GM12872 (cell line): ENCODE data around the gene ZNF25.

Experiments used
- TF ChIP-seq, protein P1 (sequence below): IDR thresholded peaks from 3 replicates; pipeline ENCODE4 v1.5.1; 2011; ENCODE audit warnings: low read depth, mild to moderate bottlenecking, low read length, moderate library complexity; ENCODE audit not compliant: insufficient read depth

Gene ZNF25

DNA sequence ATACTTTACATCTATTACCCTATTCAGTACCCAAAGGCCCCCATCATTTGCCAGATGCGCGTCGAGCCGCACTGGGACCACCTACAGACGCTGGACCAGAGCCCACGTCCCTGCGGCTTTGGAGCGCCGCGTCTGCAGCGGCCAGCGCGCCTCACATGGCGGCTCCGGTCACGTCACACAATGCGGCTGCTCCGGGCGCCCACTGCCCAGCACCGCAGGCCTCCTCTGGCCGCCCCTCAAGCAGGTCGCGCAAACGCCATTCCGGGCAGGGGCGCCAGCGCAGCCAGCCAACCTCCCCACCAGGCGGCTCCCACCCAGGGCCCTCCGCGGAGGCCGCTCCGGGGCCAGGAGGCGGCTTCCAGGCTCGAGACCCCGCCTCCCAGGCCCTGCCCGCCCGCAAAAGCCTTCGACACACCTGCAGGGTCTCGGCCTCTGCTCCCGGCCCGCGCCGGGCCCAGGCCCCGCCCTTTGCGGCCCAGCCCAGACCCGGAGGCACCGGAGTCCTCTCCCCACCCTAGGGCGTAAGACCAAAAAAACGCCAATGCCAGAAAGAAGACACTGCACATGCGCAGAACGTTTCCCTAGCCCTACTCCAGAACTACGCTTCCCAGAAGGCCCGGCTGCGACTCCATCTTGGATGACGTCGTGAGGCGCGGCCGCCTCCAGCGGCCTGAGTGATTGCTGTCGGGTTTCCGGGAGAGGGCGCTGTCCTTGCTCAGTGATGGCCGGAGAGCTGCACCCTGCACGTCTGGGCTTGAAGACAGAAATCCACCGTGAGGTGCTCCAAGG is at the start of gene ZNF25:
TSS of gene ZNF25 (minus strand) at position 557 of the 789 bp plus-strand sequence. CDS start 4,925 bp downstream, outside the sequence.
- TF ChIP-seq, protein P1, sequence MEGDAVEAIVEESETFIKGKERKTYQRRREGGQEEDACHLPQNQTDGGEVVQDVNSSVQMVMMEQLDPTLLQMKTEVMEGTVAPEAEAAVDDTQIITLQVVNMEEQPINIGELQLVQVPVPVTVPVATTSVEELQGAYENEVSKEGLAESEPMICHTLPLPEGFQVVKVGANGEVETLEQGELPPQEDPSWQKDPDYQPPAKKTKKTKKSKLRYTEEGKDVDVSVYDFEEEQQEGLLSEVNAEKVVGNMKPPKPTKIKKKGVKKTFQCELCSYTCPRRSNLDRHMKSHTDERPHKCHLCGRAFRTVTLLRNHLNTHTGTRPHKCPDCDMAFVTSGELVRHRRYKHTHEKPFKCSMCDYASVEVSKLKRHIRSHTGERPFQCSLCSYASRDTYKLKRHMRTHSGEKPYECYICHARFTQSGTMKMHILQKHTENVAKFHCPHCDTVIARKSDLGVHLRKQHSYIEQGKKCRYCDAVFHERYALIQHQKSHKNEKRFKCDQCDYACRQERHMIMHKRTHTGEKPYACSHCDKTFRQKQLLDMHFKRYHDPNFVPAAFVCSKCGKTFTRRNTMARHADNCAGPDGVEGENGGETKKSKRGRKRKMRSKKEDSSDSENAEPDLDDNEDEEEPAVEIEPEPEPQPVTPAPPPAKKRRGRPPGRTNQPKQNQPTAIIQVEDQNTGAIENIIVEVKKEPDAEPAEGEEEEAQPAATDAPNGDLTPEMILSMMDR = peak; percentile 91

DNA sequence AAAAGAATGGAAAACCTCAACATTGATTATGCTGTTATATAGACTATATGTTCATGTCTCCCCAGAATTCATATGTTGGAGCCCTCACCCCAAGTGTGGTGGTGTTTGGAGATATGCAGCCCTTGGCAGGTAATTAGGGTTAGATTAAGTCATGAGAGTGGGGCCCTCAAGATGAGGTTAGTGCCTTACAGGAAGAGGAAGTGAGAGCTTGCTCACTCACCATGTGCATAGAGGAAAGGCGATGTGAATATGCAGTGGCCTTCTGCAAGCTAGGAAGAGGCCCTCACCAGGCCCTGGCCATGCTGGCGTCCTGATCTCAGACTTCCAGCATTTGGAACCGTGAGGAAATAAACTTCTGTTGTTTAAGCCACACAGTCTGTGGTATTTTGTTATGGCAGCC is 48.8 kb upstream of the ZNF25 start:
- TF ChIP-seq, protein P1 = no peak

DNA sequence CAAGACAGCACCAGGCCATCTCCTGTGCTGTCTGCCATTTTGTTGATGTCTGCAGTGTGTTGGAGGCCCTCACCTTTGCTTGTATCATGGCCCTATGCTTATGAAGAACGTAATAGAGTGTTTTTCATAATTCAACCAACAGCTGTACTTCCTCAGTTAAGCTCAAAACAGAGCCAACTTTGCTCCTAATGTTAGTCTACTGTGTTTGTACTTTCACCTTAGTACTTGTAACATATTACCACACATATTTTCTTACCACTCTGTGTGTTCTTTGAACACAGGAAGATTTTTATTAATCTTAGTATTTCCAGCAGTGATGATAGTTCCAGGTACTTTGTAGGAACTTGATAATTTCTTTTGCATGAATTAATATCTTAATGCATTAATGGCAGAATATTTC is 39.9 kb upstream of the ZNF25 start:
- TF ChIP-seq, protein P1 = no peak

DNA sequence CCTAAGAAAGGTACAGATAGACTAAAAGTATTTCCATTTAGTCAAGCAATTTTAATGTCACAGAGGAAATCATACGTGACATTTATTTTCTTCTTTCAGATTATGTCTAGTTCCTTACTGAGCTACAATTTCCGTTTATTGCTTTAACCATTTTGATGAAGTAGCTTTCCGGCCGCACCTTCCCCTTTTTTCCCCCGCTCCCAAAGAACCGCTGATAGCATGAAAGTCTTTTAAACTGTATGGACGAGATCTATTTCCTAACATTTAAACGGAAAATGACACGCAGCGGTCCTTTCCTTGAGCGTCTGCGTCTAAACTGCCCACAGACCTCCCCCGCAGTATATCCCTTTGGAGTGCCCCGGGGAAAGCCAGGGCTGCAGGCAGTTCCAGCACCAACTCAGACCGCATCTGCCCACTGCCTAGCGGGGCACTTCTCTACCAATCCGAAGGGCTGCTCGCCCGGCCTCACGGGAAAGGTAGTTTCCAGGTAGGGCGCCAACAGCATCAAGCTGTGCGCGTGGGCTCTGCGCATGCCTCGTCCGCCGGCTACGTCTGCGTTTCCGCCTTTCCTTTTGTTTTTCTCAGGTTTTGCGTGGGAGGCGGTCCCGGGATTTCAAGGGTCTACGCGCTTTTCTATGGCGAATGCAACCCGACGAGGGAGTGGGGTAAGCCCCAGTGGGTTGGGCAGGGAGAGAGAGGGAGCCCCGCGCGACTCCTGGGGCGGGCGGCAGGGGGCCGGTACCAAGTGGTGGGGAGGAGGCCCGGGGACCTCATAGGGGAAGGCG is 33.9 kb upstream of the ZNF25 start, which contains the start of gene ZNF33A:
TSS of gene ZNF33A (plus strand) at position 557 of the 785 bp plus-strand sequence. CDS start 1,667 bp downstream, outside the sequence.
- TF ChIP-seq, protein P1 = no peak

DNA sequence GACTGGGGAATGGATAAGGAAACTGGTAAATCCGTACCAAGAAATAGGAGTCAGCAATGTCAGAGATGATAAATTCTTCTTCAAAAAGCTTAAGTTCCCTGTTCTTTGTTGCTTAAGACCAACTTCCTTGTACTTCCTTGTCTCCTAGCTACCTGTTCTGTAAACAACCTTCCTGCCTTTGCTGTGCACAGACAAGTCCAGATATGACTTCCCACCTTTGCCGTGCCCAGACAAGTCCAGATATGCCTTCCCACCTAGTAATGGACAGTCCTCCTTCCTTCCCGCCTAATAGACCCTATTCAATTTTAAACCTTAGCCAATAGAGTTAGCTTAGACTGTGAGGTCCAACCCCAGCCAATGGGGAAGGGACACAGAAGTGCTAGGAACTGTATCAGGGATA is 31.5 kb upstream of the ZNF25 start:
- TF ChIP-seq, protein P1 = no peak

DNA sequence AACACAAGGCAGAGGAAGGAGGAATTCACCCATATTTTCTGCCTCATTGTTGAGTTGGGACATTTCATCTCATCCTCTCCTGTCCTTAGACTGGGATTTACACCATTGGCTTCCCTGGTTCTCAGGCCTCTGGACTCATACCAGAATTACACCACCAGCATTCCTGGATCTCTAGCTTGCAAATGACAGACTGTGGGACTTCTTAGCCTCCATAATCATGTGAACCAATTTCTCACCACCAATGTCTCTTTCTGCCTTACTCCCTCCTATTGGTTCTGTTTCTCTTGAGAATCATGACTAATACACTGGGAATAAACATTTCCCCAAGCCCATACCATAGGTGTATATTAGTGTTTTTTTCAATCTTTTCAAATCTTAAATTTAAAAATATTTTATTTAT is 31.1 kb upstream of the ZNF25 start:
- TF ChIP-seq, protein P1 = no peak

DNA sequence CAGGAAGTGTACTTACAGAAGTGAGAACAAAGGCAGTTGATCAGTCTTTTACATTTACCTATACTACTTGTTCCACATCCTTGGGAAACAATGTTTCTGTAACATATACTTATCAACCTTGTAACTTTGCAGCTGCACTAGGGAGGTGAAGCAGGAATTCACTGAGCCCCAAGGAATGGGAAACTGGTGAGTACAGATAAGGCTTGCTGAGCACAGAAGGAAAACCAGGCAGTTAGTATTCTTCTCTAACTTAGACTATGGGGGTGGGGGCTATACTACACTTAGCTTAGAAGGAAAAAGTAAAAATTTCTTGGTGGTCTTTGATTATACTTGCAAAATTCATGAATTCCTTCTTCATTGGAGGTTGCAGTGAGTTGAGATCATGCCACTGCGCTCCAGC is 27.1 kb upstream of the ZNF25 start:
- TF ChIP-seq, protein P1 = no peak
